Measurements from ENCODE around the gene PPP1R16B. TPM values are rescaled to one million over a fixed set of nuclear protein-coding genes. Genes with fewer than 3 reads are reported as not detected.

Gene PPP1R16B
- total and polyA plus RNA-seq, 2 of the 8 experiments (the other 6 are each of a cell fraction or from before 2014, with no cell fraction given) = 2.6 to 8.9 TPM

GRCh38 chr20:38812182-38812581, 6.7 kb downstream of the PPP1R16B start (continued):
- no peak for TF ChIP-seq BRCA1 (IDR thresholded peaks at IDR 0.05; ENCODE audit: low read depth, low read length)
